ENCODE data around the gene BMP6.

GRCh38 chr6:7697432-7697819, 28.5 kb upstream of the BMP6 start:
- no peak for TF ChIP-seq POLR2A (IDR thresholded peaks at IDR 0.05; ENCODE audit: extremely low read depth, insufficient read length)
- no peak for TF ChIP-seq CTCF (IDR thresholded peaks at IDR 0.05; ENCODE audit: low read depth, low read length)
- TF ChIP-seq MAX (IDR thresholded peaks at IDR 0.05; ENCODE audit: low read depth, low read length) = no peak
